Skeletal muscle satellite cell (primary cell): Measurements from ENCODE around the gene GPATCH2.

Experiments used
- H3K27me3 ChIP-seq: 2 replicates; pipeline ENCODE4 v1.7.0; 2013; ENCODE audit warnings: low read length; ENCODE audit not compliant: control insufficient read depth, insufficient read depth
- H3K36me3 ChIP-seq: 2 replicates; pipeline ENCODE4 v1.7.0; 2013; ENCODE audit warnings: mild to moderate bottlenecking, control low read depth, low read length; ENCODE audit not compliant: insufficient read depth
- H3K4me1 ChIP-seq: 2 replicates; pipeline ENCODE4 v1.7.0; 2013; ENCODE audit warnings: low read length; ENCODE audit not compliant: control insufficient read depth, insufficient read depth
- H3K4me2 ChIP-seq: 2 replicates; pipeline ENCODE4 v1.7.0; 2013; ENCODE audit warnings: mild to moderate bottlenecking, low read length
- H3K4me3 ChIP-seq: 2 replicates; pipeline ENCODE4 v1.7.0; 2013; ENCODE audit warnings: low read length
- H3K9ac ChIP-seq: 2 replicates; pipeline ENCODE4 v1.7.0; 2013; ENCODE audit warnings: mild to moderate bottlenecking, low read depth, low read length, moderate library complexity
- H3K9me3 ChIP-seq: replicated peaks from 2 replicates; pipeline ENCODE4 v1.7.0; 2013; ENCODE audit warnings: mild to moderate bottlenecking, control low read depth, low read length

GPATCH2 gene

GRCh38 chr1:217542837-217543236 lies 88.1 kb downstream of the GPATCH2 start:
- H3K4me2 ChIP-seq, result no peak overlapping the region
- H3K27me3 ChIP-seq, result no peaks in the 10 kb centered on the region
- H3K4me1 ChIP-seq, result no peaks in the 10 kb centered on the region
- peaks cover 4% of the 10 kb centered on the region for H3K36me3 ChIP-seq
- no peak overlapping the region for H3K4me3 ChIP-seq
- H3K9ac ChIP-seq, result no peak overlapping the region
- peaks cover 4% of the 10 kb centered on the region for H3K9me3 ChIP-seq

- Histone ChIP-seq H3K4me2 (no peak overlapping the region), H3K4me3 (no peak overlapping the region), H3K4me1 (no peaks in the 10 kb centered on the region), H3K27me3 (no peaks in the 10 kb centered on the region), H3K9ac (no peak overlapping the region), H3K36me3 (no peaks in the 10 kb centered on the region), H3K9me3 (no peaks in the 10 kb centered on the region)
Measured at GRCh38 chr1:217542136-217542777, 88.6 kb downstream of the GPATCH2 start.

GRCh38 chr1:217540321-217540720 lies 90.6 kb downstream of the GPATCH2 start:
- Histone ChIP-seq H3K4me3 (no peak overlapping the region), H3K27me3 (no peaks in the 10 kb centered on the region), H3K4me1 (no peaks in the 10 kb centered on the region), H3K9me3 (no peaks in the 10 kb centered on the region), H3K36me3 (no peaks in the 10 kb centered on the region), H3K4me2 (no peak overlapping the region), H3K9ac (no peak overlapping the region)

- Histone ChIP-seq H3K4me3 (no peak overlapping the region), H3K27me3 (no peaks in the 10 kb centered on the region), H3K4me1 (no peaks in the 10 kb centered on the region), H3K9ac (no peak overlapping the region), H3K4me2 (no peak overlapping the region), H3K9me3 (no peaks in the 10 kb centered on the region), H3K36me3 (no peaks in the 10 kb centered on the region)
Measured at GRCh38 chr1:217539510-217539909, 91.4 kb downstream of the GPATCH2 start.

- Histone ChIP-seq H3K4me1 (no peaks in the 10 kb centered on the region), H3K4me3 (no peak overlapping the region), H3K9ac (no peak overlapping the region), H3K27me3 (no peaks in the 10 kb centered on the region), H3K36me3 (no peaks in the 10 kb centered on the region), H3K4me2 (no peak overlapping the region), H3K9me3 (no peaks in the 10 kb centered on the region)
Measured at GRCh38 chr1:217535601-217536377, 95.1 kb downstream of the GPATCH2 start.

GRCh38 chr1:217534566-217534965 lies 96.3 kb downstream of the GPATCH2 start:
- H3K9me3 ChIP-seq, result no peaks in the 10 kb centered on the region
- no peak overlapping the region for H3K4me3 ChIP-seq
- H3K36me3 ChIP-seq, result no peaks in the 10 kb centered on the region
- H3K9ac ChIP-seq, result no peak overlapping the region
- no peaks in the 10 kb centered on the region for H3K27me3 ChIP-seq
- H3K4me2 ChIP-seq, result no peak overlapping the region
- no peaks in the 10 kb centered on the region for H3K4me1 ChIP-seq

- H3K9ac ChIP-seq, result no peak overlapping the region
- H3K4me3 ChIP-seq, result no peak overlapping the region
Measured at GRCh38 chr1:217528271-217528670, 102.6 kb downstream of the GPATCH2 start.

GRCh38 chr1:217527151-217527550 lies 103.7 kb downstream of the GPATCH2 start:
- H3K9ac ChIP-seq, result no peak overlapping the region
- no peak overlapping the region for H3K4me2 ChIP-seq
- no peaks in the 10 kb centered on the region for H3K9me3 ChIP-seq
- H3K4me3 ChIP-seq, result no peak overlapping the region
- no peaks in the 10 kb centered on the region for H3K27me3 ChIP-seq
- peaks cover 30% of the 10 kb centered on the region for H3K4me1 ChIP-seq
- no peaks in the 10 kb centered on the region for H3K36me3 ChIP-seq

More at GRCh38 chr1:217528271-217528670, 102.6 kb downstream of the GPATCH2 start:
- no peak overlapping the region for H3K4me2 ChIP-seq
- H3K4me1 ChIP-seq, result peaks cover 30% of the 10 kb centered on the region
- H3K36me3 ChIP-seq, result no peaks in the 10 kb centered on the region
- H3K27me3 ChIP-seq, result no peaks in the 10 kb centered on the region
- H3K9me3 ChIP-seq, result no peaks in the 10 kb centered on the region

- peak overlapping the region; percentile 71 for H3K4me2 ChIP-seq
- H3K9ac ChIP-seq, result no peak overlapping the region
- H3K27me3 ChIP-seq, result no peaks in the 10 kb centered on the region
- no peaks in the 10 kb centered on the region for H3K36me3 ChIP-seq
- H3K4me1 ChIP-seq, result peaks cover 30% of the 10 kb centered on the region
- no peaks in the 10 kb centered on the region for H3K9me3 ChIP-seq
- H3K4me3 ChIP-seq, result no peak overlapping the region
Measured at GRCh38 chr1:217526636-217527035, 104.3 kb downstream of the GPATCH2 start.

- no peaks in the 10 kb centered on the region for H3K27me3 ChIP-seq
- H3K9me3 ChIP-seq, result no peaks in the 10 kb centered on the region
- H3K4me3 ChIP-seq, result no peak overlapping the region
- peaks cover 30% of the 10 kb centered on the region for H3K4me1 ChIP-seq
- H3K4me2 ChIP-seq, result peak overlapping the region; percentile 71
- H3K36me3 ChIP-seq, result no peaks in the 10 kb centered on the region
- peak overlapping the region; percentile 61 for H3K9ac ChIP-seq
Measured at GRCh38 chr1:217525773-217526490, 105.0 kb downstream of the GPATCH2 start.

GRCh38 chr1:217524787-217525520 lies 105.9 kb downstream of the GPATCH2 start:
- H3K4me1 ChIP-seq, result peaks cover 30% of the 10 kb centered on the region
- H3K4me3 ChIP-seq, result no peak overlapping the region
- H3K4me2 ChIP-seq, result peak overlapping the region; percentile 71
- H3K9ac ChIP-seq, result peak overlapping the region; percentile 61
- H3K27me3 ChIP-seq, result no peaks in the 10 kb centered on the region
- H3K9me3 ChIP-seq, result no peaks in the 10 kb centered on the region
- no peaks in the 10 kb centered on the region for H3K36me3 ChIP-seq
